Pulmonary artery endothelial cell (primary cell): ENCODE results near the gene HIGD1A. TPM values are rescaled to one million over a fixed set of nuclear protein-coding genes. Genes with fewer than 3 reads are reported as not detected.

Experiments used
- DNase-seq: peaks from one replicate; pipeline ENCODE4 v3.0.0-alpha.2; 2011; ENCODE audit warnings: low read depth, low spot score
- total RNA-seq: library from RNA; depleted of rRNA; stranded (reverse); fragments of >200 nt; gene quantifications from 2 replicates; pipeline ENCODE4 v1.2.3, GENCODE V29; 2014

Gene HIGD1A
- total RNA-seq, 1 donor from 2014 or later = 139 TPM

GRCh38 chr3:42800251-42800650 lies 4.0 kb downstream of the HIGD1A start:
- no peak for DNase-seq

GRCh38 chr3:42799376-42799775 lies 4.9 kb downstream of the HIGD1A start:
- no peak for DNase-seq

- DNase-seq = no peak
Observed at GRCh38 chr3:42796332-42796885, 7.9 kb downstream of the HIGD1A start.

GRCh38 chr3:42795621-42796181 lies 8.6 kb downstream of the HIGD1A start:
- DNase-seq = no peak

- no peak for DNase-seq
Observed at GRCh38 chr3:42790714-42791229, 13.5 kb downstream of the HIGD1A start.

GRCh38 chr3:42786631-42787030 lies 17.7 kb downstream of the HIGD1A start:
- no peak for DNase-seq

- DNase-seq = no peak
Observed at GRCh38 chr3:42786212-42786611, 18.1 kb downstream of the HIGD1A start.

- DNase-seq = peak; percentile 33
Observed at GRCh38 chr3:42780892-42781700, 23.2 kb downstream of the HIGD1A start.

- DNase-seq = no peak
Observed at GRCh38 chr3:42780398-42780797, 23.9 kb downstream of the HIGD1A start.

GRCh38 chr3:42778644-42779043 lies 25.6 kb downstream of the HIGD1A start:
- no peak for DNase-seq

GRCh38 chr3:42773409-42773751 lies 30.9 kb downstream of the HIGD1A start:
- DNase-seq = no peak

GRCh38 chr3:42772670-42773408 lies 31.5 kb downstream of the HIGD1A start, which contains the start of gene CCDC13:
Gene CCDC13, minus strand, starts transcription at chr3:42773253. Its CDS starts 14,908 bp downstream, at chr3:42758345.
- peak; percentile 60 for DNase-seq

GRCh38 chr3:42771271-42771670 lies 33.0 kb downstream of the HIGD1A start:
- no peak for DNase-seq

- DNase-seq = no peak
Observed at GRCh38 chr3:42769477-42770131, 34.7 kb downstream of the HIGD1A start.

- no peak for DNase-seq
Observed at GRCh38 chr3:42764561-42765295, 39.6 kb downstream of the HIGD1A start.

- no peak for DNase-seq
Observed at GRCh38 chr3:42764115-42764514, 40.2 kb downstream of the HIGD1A start.

GRCh38 chr3:42763021-42763420 lies 41.3 kb downstream of the HIGD1A start:
- no peak for DNase-seq

GRCh38 chr3:42762046-42762724 lies 42.1 kb downstream of the HIGD1A start:
- no peak for DNase-seq

- DNase-seq = no peak
Observed at GRCh38 chr3:42758126-42758525, 46.2 kb downstream of the HIGD1A start.

GRCh38 chr3:42756681-42757213 lies 47.5 kb downstream of the HIGD1A start:
- DNase-seq = no peak
